H1 (cell line): ENCODE data around the gene NAV2. TPM values are rescaled to one million over a fixed set of nuclear protein-coding genes. Genes with fewer than 3 reads are reported as not detected.

Experiments
- CTCF ChIA-PET: fragments of 300-600 bp; sonication (Branson Sonifier 250); formaldehyde crosslinking; loops from one replicate; lab custom pipeline; 2021; ENCODE audit not compliant: partially characterized antibody; lab: Charles Lee
- POLR2A ChIA-PET: fragments of 300-600 bp; sonication (Branson Sonifier 250); formaldehyde crosslinking; loops from one replicate; lab custom pipeline; 2021; ENCODE audit warnings: inconsistent platforms; ENCODE audit not compliant: partially characterized antibody; lab: Charles Lee
- DNase-seq, 2 experiments: peaks; one replicate each; pipeline versions ENCODE4 v3.0.0 to v3.0.0-alpha.2; 2010 to 2022; ENCODE audit warnings: low spot score in 2 of 2, low read depth in 1 of 2, mixed read lengths in 1 of 2
- FAIRE-seq: peaks from 2 replicates; lab custom pipeline; 2011; peaks lifted over from hg19 to GRCh38; lab: Jason Lieb, UNC
- H2AFZ ChIP-seq: 2 replicates; pipeline ENCODE4 v1.8.1; 2012; ENCODE audit warnings: low read length, inconsistent platforms
- H2AK5ac ChIP-seq: 2 replicates; pipeline ENCODE4 v1.6.1; 2013; ENCODE audit warnings: low read depth, low read length
- H2BK120ac ChIP-seq: replicated peaks from 2 replicates; pipeline ENCODE3; 2013; ENCODE audit warnings: low read depth, low read length, inconsistent platforms
- H2BK12ac ChIP-seq: 2 replicates; pipeline ENCODE4 v1.6.1; 2013; ENCODE audit warnings: low read depth, low read length
- H2BK15ac ChIP-seq: 2 replicates; pipeline ENCODE4 v1.6.1; 2013; ENCODE audit warnings: low read length
- H2BK20ac ChIP-seq: 2 replicates; pipeline ENCODE4 v1.6.1; 2013; ENCODE audit warnings: low read length
- H2BK5ac ChIP-seq: 2 replicates; pipeline ENCODE4 v1.6.1; 2013; ENCODE audit warnings: low read depth, low read length
- H3K14ac ChIP-seq: 2 replicates; pipeline ENCODE4 v1.6.1; 2013; ENCODE audit warnings: inconsistent platforms; ENCODE audit not compliant: insufficient read length
- H3K18ac ChIP-seq: 2 replicates; pipeline ENCODE4 v1.6.1; 2013; ENCODE audit warnings: low read length; ENCODE audit errors: extremely low read depth
- H3K23ac ChIP-seq: 2 replicates; pipeline ENCODE4 v1.6.1; 2013; ENCODE audit warnings: inconsistent platforms; ENCODE audit not compliant: insufficient read length
- H3K23me2 ChIP-seq: 2 replicates; pipeline ENCODE4 v1.6.1; 2013; ENCODE audit warnings: low read depth, low read length
- H3K27ac ChIP-seq: 2 replicates; pipeline ENCODE4 v1.6.1; 2011; ENCODE audit warnings: low read depth, low read length, inconsistent platforms
- H3K27me3 ChIP-seq, 4 experiments: replicated peaks in 1 of 4; 1 replicate in 1 of 4; 2 replicates in 3 of 4; pipeline versions ENCODE4 v1.6.1 to v1.8.1; 2011 to 2013; ENCODE audit warnings: low read length in 3 of 4, mild to moderate bottlenecking in 3 of 4, inconsistent platforms in 2 of 4, mixed read lengths in 2 of 4, moderate library complexity in 1 of 4; ENCODE audit not compliant: control insufficient read depth in 3 of 4, insufficient read depth in 3 of 4; ENCODE audit errors: extremely low read depth in 1 of 4
- H3K36me3 ChIP-seq, 4 experiments: 2 replicates each; pipeline versions ENCODE4 v1.6.1 to v1.8.1; 2011 to 2013; ENCODE audit warnings: mild to moderate bottlenecking in 4 of 4, low read length in 3 of 4, moderate library complexity in 2 of 4, control low read depth in 1 of 4, inconsistent platforms in 1 of 4; ENCODE audit not compliant: insufficient read depth in 4 of 4, control insufficient read depth in 2 of 4
- H3K4ac ChIP-seq: replicated peaks from 2 replicates; pipeline ENCODE3; 2013; ENCODE audit warnings: low read length, low read depth, mixed read lengths, inconsistent platforms; ENCODE audit not compliant: insufficient read length
- H3K4me1 ChIP-seq, 4 experiments: replicated peaks in 1 of 4; 1 replicate in 1 of 4; 2 replicates in 3 of 4; pipeline versions ENCODE4 v1.6.1 to v1.8.1; 2011 to 2013; ENCODE audit warnings: low read length in 3 of 4, inconsistent platforms in 2 of 4, mixed read lengths in 1 of 4; ENCODE audit not compliant: insufficient read depth in 4 of 4, control insufficient read depth in 3 of 4
- H3K4me2 ChIP-seq, 2 experiments: 2 replicates each; pipeline versions ENCODE4 v1.6.1 to v1.8.1; 2011 to 2013; ENCODE audit warnings: low read depth in 2 of 2, low read length in 2 of 2, control low read depth in 1 of 2, inconsistent platforms in 1 of 2, mild to moderate bottlenecking in 1 of 2; ENCODE audit not compliant: insufficient read depth in 1 of 2
- H3K4me3 ChIP-seq, 4 experiments: fragments of 200-600, 300-600 bp in 1 of 4; sonication (generic), shearing (Covaris generic), sonication (Bioruptor Twin) in 1 of 4; 2 replicates each; pipeline versions ENCODE4 v1.5.1 to v1.8.1; 2011 to 2016; ENCODE audit warnings: low read length in 4 of 4, low read depth in 3 of 4, control low read depth in 2 of 4, inconsistent platforms in 2 of 4, mild to moderate bottlenecking in 2 of 4, mixed read lengths in 1 of 4, moderate library complexity in 1 of 4; ENCODE audit not compliant: insufficient read depth in 2 of 4; ENCODE audit errors: extremely low read depth in 1 of 4
- H3K56ac ChIP-seq: replicated peaks from 2 replicates; pipeline ENCODE3; 2013; ENCODE audit warnings: low read depth, mild to moderate bottlenecking, mixed read lengths, low read length, inconsistent platforms; ENCODE audit not compliant: insufficient read length
- H3K79me1 ChIP-seq: 2 replicates; pipeline ENCODE4 v1.6.1; 2013; ENCODE audit warnings: low read depth, low read length, control low read depth
- H3K79me2 ChIP-seq, 2 experiments: 2 replicates each; pipeline versions ENCODE4 v1.6.1 to v1.8.1; 2012 to 2013; ENCODE audit warnings: low read length in 2 of 2, mild to moderate bottlenecking in 2 of 2, inconsistent platforms in 1 of 2; ENCODE audit not compliant: insufficient read depth in 2 of 2, control insufficient read depth in 1 of 2
- H3K9ac ChIP-seq, 4 experiments: replicated peaks in 1 of 4; 1 replicate in 1 of 4; 2 replicates in 3 of 4; pipeline versions ENCODE4 v1.6.1 to v1.8.1; 2011 to 2013; ENCODE audit warnings: low read depth in 3 of 4, low read length in 3 of 4, control low read depth in 2 of 4, mild to moderate bottlenecking in 2 of 4, moderate library complexity in 2 of 4, inconsistent platforms in 1 of 4; ENCODE audit errors: extremely low read depth in 1 of 4
- H3K9me3 ChIP-seq, 2 experiments: 2 replicates each; pipeline versions ENCODE4 v1.6.1 to v1.8.1; 2012 to 2013; ENCODE audit warnings: mild to moderate bottlenecking in 2 of 2, moderate library complexity in 2 of 2, control low read depth in 1 of 2, inconsistent platforms in 1 of 2, low read depth in 1 of 2, low read length in 1 of 2, mixed read lengths in 1 of 2; ENCODE audit not compliant: insufficient read depth in 2 of 2
- H4K20me1 ChIP-seq, 2 experiments: replicated peaks in 1 of 2; 2 replicates each; pipeline versions ENCODE3 to v1.8.1; 2011 to 2013; ENCODE audit warnings: inconsistent platforms in 2 of 2, low read length in 2 of 2, mild to moderate bottlenecking in 1 of 2; ENCODE audit not compliant: insufficient read depth in 2 of 2, control insufficient read depth in 1 of 2
- H4K5ac ChIP-seq: 2 replicates; pipeline ENCODE4 v1.6.1; 2013; ENCODE audit warnings: low read length, low read depth, mixed read lengths, inconsistent platforms; ENCODE audit not compliant: insufficient read length
- H4K8ac ChIP-seq: 2 replicates; pipeline ENCODE4 v1.8.0; 2013; ENCODE audit warnings: mild to moderate bottlenecking, moderate library complexity, low read length, inconsistent platforms; ENCODE audit not compliant: insufficient read depth; ENCODE audit errors: extremely low read depth
- H4K91ac ChIP-seq: replicated peaks from 2 replicates; pipeline ENCODE3; 2013; ENCODE audit warnings: low read length, mixed read lengths, inconsistent platforms; ENCODE audit not compliant: insufficient read length
- ATF2 ChIP-seq: IDR thresholded peaks from 2 replicates; pipeline ENCODE4 v1.6.1; 2012; ENCODE audit warnings: low read length, inconsistent platforms
- CHD1 ChIP-seq: IDR thresholded peaks from 2 replicates; pipeline ENCODE4 v1.6.1; 2012; ENCODE audit warnings: low read depth, low read length, improper control_type of control experiment
- CHD2 ChIP-seq: IDR thresholded peaks from 2 replicates; pipeline ENCODE4 v1.6.1; 2012; ENCODE audit warnings: low read length, improper control_type of control experiment
- CTBP2 ChIP-seq: IDR thresholded peaks from 2 replicates; pipeline ENCODE4 v1.7.0; 2011; ENCODE audit warnings: borderline replicate concordance, mild to moderate bottlenecking, moderate library complexity, mixed read lengths, low read length; ENCODE audit not compliant: insufficient read depth, insufficient read length
- GABPA ChIP-seq: IDR thresholded peaks from 2 replicates; pipeline ENCODE4 v1.6.1; 2011; ENCODE audit warnings: mild to moderate bottlenecking, low read length, moderate library complexity, borderline replicate concordance; ENCODE audit not compliant: insufficient read depth
- SIN3A ChIP-seq, 2 experiments: IDR thresholded peaks in 1 of 2; conservative IDR thresholded peaks in 1 of 2; 2 replicates each; pipeline ENCODE4 v1.6.1; 2011 to 2012; ENCODE audit warnings: low read length in 2 of 2, improper control_type of control experiment in 1 of 2, low read depth in 1 of 2, mild to moderate bottlenecking in 1 of 2
- TAF1 ChIP-seq: IDR thresholded peaks from 2 replicates; pipeline ENCODE4 v1.6.1; 2011; ENCODE audit warnings: mild to moderate bottlenecking, low read depth, low read length
- TBP ChIP-seq: IDR thresholded peaks from 2 replicates; pipeline ENCODE4 v1.6.1; 2011; ENCODE audit warnings: low read depth, low read length, improper control_type of control experiment
- TEAD4 ChIP-seq: IDR thresholded peaks from 2 replicates; pipeline ENCODE4 v1.6.1; 2012; ENCODE audit warnings: low read depth, low read length, inconsistent platforms, mixed read lengths
- USF2 ChIP-seq: IDR thresholded peaks from 2 replicates; pipeline ENCODE4 v1.6.1; 2011; ENCODE audit warnings: low read length, improper control_type of control experiment
- WGBS, 2 experiments: shearing (Covaris generic) in 1 of 2; methylation state at CpG; one replicate each; pipeline versions ENCODE4 v1.1.6 to v1.1.7; 2013 to 2015; ENCODE audit warnings: low lambda C conversion rate in 2 of 2, mixed read lengths in 2 of 2, inconsistent platforms in 1 of 2, low coverage in 1 of 2, missing lambda C conversion rate in 1 of 2; ENCODE audit not compliant: insufficient replicate concordance in 2 of 2, insufficient coverage in 1 of 2, insufficient read length in 1 of 2; ENCODE audit errors: extremely low coverage in 1 of 2, missing lambda C conversion rate in 1 of 2; 5-methylcytosine and 5-hydroxymethylcytosine counted together
- polyA plus RNA-seq, 7 experiments: library from polyadenylated mRNA; depleted of rRNA in 3 of 7; stranded (reverse) in 5 of 7; unstranded in 2 of 7; fragments of >200 nt in 5 of 7; fragments of 200-250 nt in 2 of 7; gene quantifications; 1 replicate in 5 of 7; 2 replicates in 1 of 7; 4 replicates in 1 of 7; pipeline versions ENCODE4 v1.2.1 to v1.2.3, GENCODE V29; 2011 to 2013; ENCODE audit warnings: missing spikeins in 2 of 7, mixed read lengths in 2 of 7
- total RNA-seq: library from RNA; stranded (reverse); fragmentation: NEBNext Ultra II Directional; extraction: Animal tissue kit (Norgen Biotek cat#: 25700); gene quantifications from 2 replicates; pipeline ENCODE4 v1.2.1, GENCODE V29; 2021

Gene NAV2
- total and polyA plus RNA-seq, 2 of the 8 experiments (the other 6 are each of a cell fraction or from before 2014, with no cell fraction given) = 35.6 to 73.6 TPM

GRCh38 chr11:20003351-20003750 lies 290.7 kb downstream of the NAV2 start:
- Histone ChIP-seq H2BK20ac (no peak overlapping the region), H4K8ac (no peak overlapping the region), H3K36me3 (peaks cover 0 to 4% (median 2%) of the 10 kb centered on the region in 4 experiments; a peak in 1 of 8 replicates), H3K27ac (no peak overlapping the region), H3K27me3 (peaks cover 0 to 14% (median 12%) of the 10 kb centered on the region in 4 experiments; a peak in 6 of 7 replicates), H3K23ac (no peak overlapping the region), H2BK12ac (peak overlapping the region; percentile 42; the same call in 1 of the 2 replicates), H2AK5ac (no peak overlapping the region), H2BK5ac (no peak overlapping the region), H3K9me3 (no peaks in the 10 kb centered on the region), H4K20me1 (peaks cover 5 to 22% of the 10 kb centered on the region in 2 experiments), H3K79me2 (no peaks in the 10 kb centered on the region), H2AFZ (no peak overlapping the region), H3K4me1 (peaks cover 14 to 30% (median 20%) of the 10 kb centered on the region in 4 experiments), H3K4me3 (no peak overlapping the region), H3K18ac (no peak overlapping the region), H2BK15ac (no peak overlapping the region), H3K14ac (no peak overlapping the region), H4K5ac (no peak overlapping the region), H2BK120ac (no peak overlapping the region), H3K56ac (no peak overlapping the region), H3K79me1 (peaks cover 3% of the 10 kb centered on the region; the same call in 1 of the 2 replicates), H3K4me2 (no peak overlapping the region), H3K9ac (no peak overlapping the region), H3K4ac (no peak overlapping the region), H4K91ac (no peak overlapping the region), H3K23me2 (no peaks in the 10 kb centered on the region)
- FAIRE-seq (no peak), DNase-seq (no peak)
- POLR2A ChIA-PET = no interaction called here
- CTCF ChIA-PET = interaction anchor here (0.7 to 2.9 kb wide), 4 partner anchors 21 to 53 kb away, joined by 3 to 8 read pairs (median 4); no protein-coding TSS in a partner anchor
- WGBS, 2 experiments = 89% methylated on average over 4 of the region's 4 CpGs; no CpG with 5 or more reads in 1 of the 2 experiments
- TF ChIP-seq SIN3A (conservative IDR thresholded peaks at IDR 0.05 in 1 of 2, IDR thresholded peaks at IDR 0.05 in 1 of 2; ENCODE audit: low read depth in 1 of 2, low read length in 2 of 2) (no peak), CHD2 (no peak), TBP (no peak), CTBP2 (no peak), TAF1 (no peak), CHD1 (no peak), TEAD4 (no peak), ATF2 (no peak), USF2 (no peak), GABPA (no peak)
